GM19023 (cell line): ENCODE data around the gene FRG2.
"Not testable (repeated sequence)": the region's sequence is repeated elsewhere in the genome, so short reads cannot be mapped to it uniquely, and the experiment has no call there.

Experiments
- ATAC-seq: cut with Tn5 transposase; IDR thresholded peaks from one replicate; pipeline ENCODE4 v1.9.1; 2021; ENCODE audit warnings: mild to moderate bottlenecking, moderate library complexity; ENCODE audit not compliant: unreplicated experiment

The FRG2 gene

GRCh38 chr4:190027156-190027555 is at the start of gene FRG2:
FRG2 (minus strand) TSS chr4:190027256; CDS start chr4:190027204, 52 bp downstream.
- not testable (repeated sequence) for ATAC-seq

DNA sequence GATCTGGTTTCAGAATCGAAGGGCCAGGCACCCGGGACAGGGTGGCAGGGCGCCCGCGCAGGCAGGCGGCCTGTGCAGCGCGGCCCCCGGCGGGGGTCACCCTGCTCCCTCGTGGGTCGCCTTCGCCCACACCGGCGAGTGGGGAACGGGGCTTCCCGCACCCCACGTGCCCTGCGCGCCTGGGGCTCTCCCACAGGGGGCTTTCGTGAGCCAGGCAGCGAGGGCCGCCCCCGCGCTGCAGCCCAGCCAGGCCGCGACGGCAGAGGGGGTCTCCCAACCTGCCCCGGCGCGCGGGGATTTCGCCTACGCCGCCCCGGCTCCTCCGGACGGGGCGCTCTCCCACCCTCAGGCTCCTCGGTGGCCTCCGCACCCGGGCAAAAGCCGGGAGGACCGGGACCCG is 41.3 kb upstream of the FRG2 start:
- ATAC-seq: not testable (repeated sequence)

DNA sequence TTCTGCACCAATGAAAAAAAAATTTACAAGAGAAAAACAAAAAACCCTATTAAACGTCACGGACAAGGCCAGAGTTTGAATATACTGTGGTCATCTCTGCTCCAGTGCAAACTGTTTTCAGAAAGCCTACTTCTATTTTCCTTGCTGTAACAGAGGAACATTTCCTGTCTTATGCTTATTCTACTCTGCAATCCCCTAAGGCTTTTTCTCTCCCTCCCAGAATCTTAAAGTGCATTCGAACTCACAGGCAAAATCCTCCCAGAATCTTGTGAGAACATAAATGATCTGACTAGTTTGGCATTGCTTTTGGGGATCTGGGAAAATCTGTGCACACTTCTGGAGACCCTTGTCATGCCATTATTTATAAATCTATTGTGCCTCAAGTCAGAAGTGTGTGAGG is 37.7 kb upstream of the FRG2 start:
- not testable (repeated sequence) for ATAC-seq

GRCh38 chr4:190064342-190064741 is 37.3 kb upstream of the FRG2 start, which contains the start of gene DBET:
DBET (plus strand) TSS chr4:190064502.
- not testable (repeated sequence) for ATAC-seq

GRCh38 chr4:190058997-190059396 is 31.9 kb upstream of the FRG2 start:
- ATAC-seq: not testable (repeated sequence)

GRCh38 chr4:190049378-190050239 is 22.6 kb upstream of the FRG2 start:
- not testable (repeated sequence) for ATAC-seq

DNA sequence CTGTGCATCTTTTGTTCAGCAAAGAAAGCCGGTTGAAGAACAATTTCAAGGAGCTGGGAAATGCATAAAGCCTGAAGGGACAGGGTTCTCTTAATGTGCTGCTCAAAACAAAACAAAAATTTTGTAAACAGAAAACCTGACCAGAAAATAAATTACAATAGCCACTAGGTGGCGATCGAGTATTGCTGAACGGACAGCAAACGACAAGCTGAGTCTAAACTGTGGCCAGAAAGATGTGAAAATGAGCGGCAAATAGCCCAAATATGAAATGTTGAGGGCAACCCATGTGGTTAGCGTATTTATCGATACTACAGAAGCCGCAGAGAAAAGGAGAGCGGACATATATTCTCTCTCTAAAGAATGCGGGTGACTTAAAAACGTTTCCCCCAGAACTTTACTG is 20.6 kb upstream of the FRG2 start:
- not testable (repeated sequence) for ATAC-seq

DNA sequence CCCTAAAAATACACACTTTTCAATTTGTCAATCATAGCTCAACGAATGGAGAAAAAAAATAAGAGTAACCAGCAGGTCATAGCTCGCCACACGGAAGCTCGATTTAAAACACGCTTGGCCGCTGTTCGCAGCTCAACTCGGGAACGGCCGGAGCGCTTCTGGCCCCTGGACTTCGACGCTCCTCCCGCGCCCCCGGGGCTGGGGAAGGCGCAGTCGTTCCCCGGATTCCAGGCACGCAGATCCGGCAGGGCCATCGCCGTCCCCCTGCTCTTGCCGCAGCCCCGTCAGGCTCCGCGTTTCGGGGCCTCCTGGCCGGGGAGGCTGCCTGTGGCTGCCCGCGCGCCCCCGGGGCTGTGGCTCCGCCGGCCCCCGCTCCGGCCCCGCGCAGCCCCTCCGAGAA is 13.8 kb upstream of the FRG2 start:
- ATAC-seq: not testable (repeated sequence)

DNA sequence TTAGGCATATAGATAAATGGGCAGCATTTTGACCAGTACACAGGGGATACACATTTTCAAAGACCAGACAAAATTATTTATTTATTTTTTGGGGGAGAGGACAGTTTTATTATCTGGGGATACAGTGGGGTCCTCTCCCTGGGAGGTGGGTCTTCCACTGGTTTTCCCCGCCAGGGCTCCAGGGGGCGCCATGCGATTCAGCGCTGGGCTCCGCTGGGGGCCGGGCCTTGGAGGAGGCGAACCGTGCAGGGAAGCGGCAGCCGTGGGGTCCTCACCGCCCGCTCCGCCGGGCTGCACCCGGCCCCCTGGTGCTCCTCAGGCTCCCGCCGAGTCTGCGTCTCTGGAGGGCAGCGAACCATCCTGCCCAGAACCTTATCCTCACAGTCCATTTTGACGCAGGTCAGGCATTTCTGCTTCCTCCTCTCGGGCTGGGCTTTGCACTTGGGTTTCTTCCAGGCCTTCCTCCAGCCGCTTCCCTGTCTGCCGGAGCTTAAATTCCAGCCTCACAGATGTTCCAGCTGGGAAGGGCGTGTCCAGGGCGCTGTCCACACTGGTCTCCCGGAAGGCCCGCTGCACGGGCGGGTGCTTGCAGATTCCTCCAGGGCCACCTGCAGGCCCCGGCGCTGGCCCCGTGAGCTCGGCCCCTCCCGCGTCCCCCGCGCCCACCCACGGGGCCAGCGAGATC is 10.8 kb upstream of the FRG2 start:
- not testable (repeated sequence) for ATAC-seq

GRCh38 chr4:190031264-190031663 is 4.2 kb upstream of the FRG2 start:
- ATAC-seq: not testable (repeated sequence)

DNA sequence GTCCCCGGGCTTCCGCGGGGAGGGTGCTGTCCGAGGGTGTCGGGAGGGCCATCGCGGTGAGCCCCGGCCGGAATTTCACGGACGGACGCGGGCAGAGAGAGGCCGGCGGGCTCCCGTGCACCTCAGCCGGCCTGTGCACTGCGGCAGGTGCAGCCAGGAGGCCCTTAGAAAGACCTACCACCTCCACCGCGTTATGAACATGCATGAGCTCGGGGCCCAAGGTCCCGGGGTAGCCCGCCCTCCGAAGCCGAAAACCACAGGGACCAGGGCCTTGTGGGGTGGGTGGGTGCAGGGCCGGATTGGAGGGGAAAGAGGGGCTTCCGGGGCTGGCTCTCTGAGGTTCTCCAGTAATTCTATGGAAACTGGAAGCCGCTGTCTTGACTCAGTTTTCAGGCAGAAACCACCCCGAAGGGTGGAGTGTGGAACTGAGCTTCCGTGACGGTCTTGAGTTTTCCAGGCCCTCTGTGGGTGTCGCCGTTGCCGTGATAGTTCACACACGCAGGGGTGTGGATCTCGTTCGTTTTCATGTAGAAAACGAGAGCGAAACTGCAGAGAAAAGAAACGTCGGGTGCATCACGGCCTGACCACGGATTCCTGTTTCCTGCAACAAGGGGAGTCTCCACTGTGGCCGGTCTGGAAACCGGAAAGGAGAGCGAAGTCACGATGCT is 4.3 kb downstream of the FRG2 start:
- ATAC-seq: not testable (repeated sequence)

- ATAC-seq: not testable (repeated sequence)
Measured at GRCh38 chr4:190021973-190022372, 5.1 kb downstream of the FRG2 start.

DNA sequence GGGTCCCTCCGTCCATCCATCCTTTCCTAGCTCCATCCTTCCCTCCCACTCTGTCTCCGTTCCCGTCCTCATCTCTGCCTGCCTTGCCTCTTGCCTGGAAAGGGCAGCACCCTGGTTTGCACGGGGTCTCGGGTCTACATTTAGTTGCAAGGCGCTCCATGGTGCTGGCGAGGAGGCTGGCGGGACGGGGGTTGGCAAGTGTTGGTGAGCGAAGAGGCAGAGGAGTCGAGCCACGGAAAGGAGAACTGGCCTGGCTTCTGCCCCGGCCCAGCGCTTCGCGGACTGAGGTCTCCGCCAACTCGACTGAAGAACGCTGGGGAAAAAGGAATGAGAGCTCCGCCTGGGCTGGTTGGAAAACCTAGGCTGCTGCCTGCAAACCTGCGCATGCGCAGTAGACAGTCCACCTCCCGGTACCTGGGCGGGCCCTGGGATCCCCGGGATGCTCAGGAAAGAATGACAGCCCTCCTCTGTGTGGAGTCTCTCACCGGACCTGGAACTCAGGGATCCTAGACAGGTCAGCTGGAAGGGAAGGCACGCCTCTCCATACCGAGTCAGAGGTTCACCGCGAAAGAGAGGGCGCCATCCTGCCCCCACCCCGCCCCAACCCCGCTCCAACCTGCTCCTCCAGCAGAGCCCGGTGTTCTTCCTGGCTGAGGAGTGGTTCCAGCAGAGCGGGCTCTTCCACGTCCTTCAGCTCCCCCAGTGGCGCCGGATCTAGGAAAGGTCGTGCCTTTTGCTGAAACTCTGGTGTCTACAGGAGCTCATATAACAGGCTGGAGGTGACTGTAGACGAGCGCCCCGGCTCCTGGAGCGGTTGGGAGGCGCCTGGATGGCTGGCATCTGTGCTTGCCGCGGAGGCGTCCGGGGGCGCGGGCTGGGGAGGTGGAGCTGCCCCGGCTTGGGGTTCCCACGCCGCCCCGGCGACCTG is 6.0 kb downstream of the FRG2 start:
- no peak for ATAC-seq

- ATAC-seq: not testable (repeated sequence)
Measured at GRCh38 chr4:190019859-190020463, 7.1 kb downstream of the FRG2 start.

GRCh38 chr4:190019023-190019858 is 7.8 kb downstream of the FRG2 start:
- no peak for ATAC-seq

GRCh38 chr4:190018201-190018920 is 8.7 kb downstream of the FRG2 start:
- no peak for ATAC-seq

GRCh38 chr4:190017357-190018200 is 9.5 kb downstream of the FRG2 start:
- no peak for ATAC-seq
